Measurements from ENCODE around the gene PLEKHG5.

GRCh38 chr1:6509919-6510291 lies 18.4 kb upstream of the PLEKHG5 start:
- TF ChIP-seq CTCF (conservative IDR thresholded peaks at IDR 0.05; ENCODE audit: low read depth, low read length) (no peak), EZH2 (IDR thresholded peaks at IDR 0.05; ENCODE audit: borderline replicate concordance, low read depth, low read length, poor library complexity, severe bottlenecking) (no peak)
